Stimulated activated naive B cell treated with anti-CD40 and anti-IgM and Interleukin-4, amounts not matched to agents 10 μg/mL and 1 μg/mL and 100 μg/mL, for 72 hours (primary cell): ENCODE data around the gene KCNQ1OT1.
"Not testable (repeated sequence)": the region's sequence is repeated elsewhere in the genome, so short reads cannot be mapped to it uniquely, and the experiment has no call there.

Experiments used
- ATAC-seq, 2 donors: fragments of 150-1000 bp; cut with Tn5 transposase; replicated peaks; 2 replicates each; pipeline ENCODE4 v1.10.0; 2021; ENCODE audit warnings: moderate library complexity in 1 of 2
- DNase-seq: peaks from one replicate; pipeline ENCODE4 v3.0.0; 2021
- H3K27ac Mint-ChIP-seq: one replicate; pipeline ENCODE4 v1.8.0; 2022; ENCODE audit warnings: mild to moderate bottlenecking, mixed read lengths
- H3K27me3 Mint-ChIP-seq, 2 donors: one replicate each; pipeline ENCODE4 v1.8.0; 2022; ENCODE audit warnings: mixed read lengths in 2 of 2
- H3K36me3 Mint-ChIP-seq, 2 donors: one replicate each; pipeline ENCODE4 v1.8.0; 2022; ENCODE audit warnings: mixed read lengths in 2 of 2, mild to moderate bottlenecking in 1 of 2
- H3K4me1 Mint-ChIP-seq, 2 donors: one replicate each; pipeline ENCODE4 v1.8.0; 2022; ENCODE audit warnings: mixed read lengths in 2 of 2, mild to moderate bottlenecking in 1 of 2
- H3K4me3 Mint-ChIP-seq, 2 donors: one replicate each; pipeline ENCODE4 v1.8.0; 2022; ENCODE audit warnings: mild to moderate bottlenecking in 2 of 2, mixed read lengths in 2 of 2, moderate library complexity in 1 of 2
- H3K9me3 Mint-ChIP-seq, 2 donors: one replicate each; pipeline ENCODE4 v1.8.0; 2022; ENCODE audit warnings: mixed read lengths in 2 of 2, mild to moderate bottlenecking in 1 of 2

Gene KCNQ1OT1

DNA sequence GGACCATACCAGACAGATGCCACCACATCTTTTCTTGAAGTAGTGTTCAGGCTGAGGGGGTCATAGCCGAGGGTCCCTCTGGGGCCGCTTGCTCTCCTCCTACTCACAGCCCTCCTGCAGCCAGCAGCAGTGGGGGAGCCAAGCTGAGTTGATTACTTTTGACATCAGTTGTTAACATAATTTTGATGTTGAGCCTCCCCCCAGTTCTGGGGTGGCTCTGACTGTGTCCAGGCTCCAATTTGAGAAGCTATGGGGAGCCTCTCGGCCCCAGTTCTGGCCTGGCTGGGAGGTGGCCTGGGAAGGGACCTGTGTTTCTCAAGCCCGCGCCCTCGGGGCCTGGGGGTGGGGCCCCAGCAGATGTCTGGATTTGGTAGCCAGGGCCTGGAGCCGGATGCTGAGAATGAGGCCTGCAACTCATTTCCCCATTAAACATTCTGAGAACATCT is 47.9 kb downstream of the KCNQ1OT1 start:
- Mint-ChIP-seq H3K4me1 (peaks cover 0 to 2% of the 10 kb centered on the region in 2 donors), H3K27me3 (no peaks in the 10 kb centered on the region), H3K27ac (no peak overlapping the region)

DNA sequence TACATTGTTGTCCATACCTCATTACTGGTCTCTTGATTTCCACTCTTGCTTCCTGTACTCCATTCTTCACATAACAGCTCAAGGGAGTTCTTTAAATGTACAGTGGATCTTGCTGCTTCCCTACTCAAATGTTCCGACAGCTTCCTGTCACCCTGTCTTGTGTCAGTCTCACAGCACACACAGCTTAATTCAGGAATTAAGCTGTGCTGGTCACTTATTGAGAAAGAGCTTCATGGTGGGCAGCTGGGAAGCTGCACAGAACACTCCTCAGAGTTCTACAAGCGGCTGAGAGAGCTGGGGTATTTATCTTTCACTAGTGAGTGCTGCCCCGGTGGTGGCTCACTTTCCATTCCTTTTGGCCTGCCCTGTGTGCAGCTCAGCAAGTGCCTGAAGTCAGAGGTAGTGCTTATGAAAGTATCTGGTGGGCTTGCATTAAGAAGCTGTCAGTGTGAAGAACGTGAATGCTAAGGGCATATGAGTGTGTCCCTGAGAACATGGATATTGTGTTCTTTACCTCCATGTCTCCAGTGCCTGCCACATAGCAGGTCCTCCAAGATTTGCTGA is 48.7 kb downstream of the KCNQ1OT1 start:
- no peaks in the 10 kb centered on the region for H3K27me3 Mint-ChIP-seq
- peaks cover 31 to 34% of the 10 kb centered on the region in 2 donors for H3K9me3 Mint-ChIP-seq

More for the DNA sequence above, 47.9 kb downstream of the KCNQ1OT1 start:
- ATAC-seq (no peak), DNase-seq (no peak)
- peaks cover 31 to 34% of the 10 kb centered on the region in 2 donors for H3K9me3 Mint-ChIP-seq
- H3K4me3 Mint-ChIP-seq = no peak overlapping the region
- peaks cover 31 to 71% of the 10 kb centered on the region in 2 donors for H3K36me3 Mint-ChIP-seq

DNA sequence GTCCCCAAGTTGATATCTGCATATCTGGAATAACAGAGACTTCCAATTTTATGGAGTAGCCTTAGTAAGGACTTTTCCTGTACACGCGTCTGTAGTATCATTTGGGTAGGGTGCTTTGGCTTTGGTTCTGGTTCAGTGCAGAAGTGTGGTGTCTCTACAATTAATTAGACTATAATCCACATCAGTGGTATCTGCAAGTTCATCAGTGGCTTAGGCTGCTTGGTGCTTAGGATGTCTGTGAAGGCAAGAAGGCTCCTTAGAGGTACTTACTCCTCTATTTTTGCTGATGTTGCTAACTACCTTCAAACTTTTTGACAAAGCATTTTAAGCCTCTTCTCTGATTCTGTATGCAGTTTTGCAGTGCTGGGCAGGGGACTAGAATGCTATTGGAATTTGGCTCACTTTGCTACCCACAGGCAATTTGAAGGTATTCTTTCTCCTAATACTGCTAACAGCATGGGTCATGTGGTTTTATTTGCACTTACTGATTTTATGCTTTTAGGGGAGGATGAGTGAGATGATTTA is 49.4 kb downstream of the KCNQ1OT1 start:
- H3K27me3 Mint-ChIP-seq = no peaks in the 10 kb centered on the region
- DNase-seq = no peak
- H3K9me3 Mint-ChIP-seq = peaks cover 33 to 34% of the 10 kb centered on the region in 2 donors
- peaks cover 0 to 2% of the 10 kb centered on the region in 2 donors for H3K4me1 Mint-ChIP-seq
- ATAC-seq = no peak
- no peak overlapping the region for H3K27ac Mint-ChIP-seq
- H3K4me3 Mint-ChIP-seq = no peak overlapping the region
- H3K36me3 Mint-ChIP-seq = peaks cover 30 to 70% of the 10 kb centered on the region in 2 donors

More for the DNA sequence above, 48.7 kb downstream of the KCNQ1OT1 start:
- ATAC-seq (no peak), DNase-seq (no peak)
- Mint-ChIP-seq H3K4me1 (peaks cover 0 to 2% of the 10 kb centered on the region in 2 donors), H3K27ac (no peak overlapping the region), H3K36me3 (peaks cover 31 to 70% of the 10 kb centered on the region in 2 donors), H3K4me3 (no peak overlapping the region)

DNA sequence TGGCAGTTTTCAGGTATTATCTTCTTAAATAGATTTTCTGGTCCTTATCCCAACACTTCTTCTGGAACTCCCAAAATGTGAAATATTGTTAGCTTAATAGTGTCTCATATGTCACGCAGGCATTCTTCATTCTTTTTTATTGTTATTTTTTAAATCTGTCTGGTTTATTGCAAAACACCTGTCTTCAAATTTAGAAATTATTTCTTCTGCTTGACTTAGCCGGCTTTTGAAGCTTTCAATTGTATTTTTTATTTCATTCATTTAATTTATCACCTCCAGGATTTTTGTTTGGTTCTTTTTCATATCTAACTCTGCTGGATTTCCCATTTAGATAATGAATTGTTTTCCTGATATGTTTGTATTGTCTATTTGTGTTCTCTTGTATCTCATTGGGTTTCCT is 49.9 kb downstream of the KCNQ1OT1 start:
- peaks cover 33 to 75% of the 10 kb centered on the region in 2 donors for H3K36me3 Mint-ChIP-seq
- H3K27ac Mint-ChIP-seq = no peak overlapping the region
- peaks cover 0 to 2% of the 10 kb centered on the region in 2 donors for H3K4me1 Mint-ChIP-seq
- DNase-seq (no peak), ATAC-seq (no peak)
- no peaks in the 10 kb centered on the region for H3K27me3 Mint-ChIP-seq
- H3K9me3 Mint-ChIP-seq = peaks cover 34 to 36% of the 10 kb centered on the region in 2 donors
- H3K4me3 Mint-ChIP-seq = no peak overlapping the region

DNA sequence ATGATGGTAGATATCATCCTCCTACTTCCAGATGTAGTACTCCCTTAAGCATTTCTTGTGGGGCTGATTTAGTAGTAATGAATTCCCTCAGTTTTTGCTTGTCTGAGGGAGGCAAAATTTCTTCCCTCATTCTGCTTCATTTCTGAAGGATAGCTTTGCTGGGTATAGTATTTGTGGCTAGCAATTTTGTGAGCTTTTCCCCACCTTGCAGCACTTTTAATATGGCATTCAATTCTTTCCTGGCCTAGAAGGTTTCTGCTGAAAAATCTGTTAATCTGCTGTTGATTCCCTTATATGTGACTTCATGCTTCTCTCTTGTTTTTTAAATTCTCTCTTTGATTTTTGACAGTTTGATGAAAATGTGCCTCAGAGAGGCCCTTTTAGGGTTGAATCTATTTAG is 50.4 kb downstream of the KCNQ1OT1 start:
- Mint-ChIP-seq H3K9me3 (peaks cover 38 to 40% of the 10 kb centered on the region in 2 donors), H3K27ac (no peak overlapping the region), H3K4me1 (peaks cover 0 to 2% of the 10 kb centered on the region in 2 donors), H3K27me3 (no peaks in the 10 kb centered on the region), H3K4me3 (no peak overlapping the region), H3K36me3 (peaks cover 34 to 75% of the 10 kb centered on the region in 2 donors)
- no peak for ATAC-seq
- no peak for DNase-seq

DNA sequence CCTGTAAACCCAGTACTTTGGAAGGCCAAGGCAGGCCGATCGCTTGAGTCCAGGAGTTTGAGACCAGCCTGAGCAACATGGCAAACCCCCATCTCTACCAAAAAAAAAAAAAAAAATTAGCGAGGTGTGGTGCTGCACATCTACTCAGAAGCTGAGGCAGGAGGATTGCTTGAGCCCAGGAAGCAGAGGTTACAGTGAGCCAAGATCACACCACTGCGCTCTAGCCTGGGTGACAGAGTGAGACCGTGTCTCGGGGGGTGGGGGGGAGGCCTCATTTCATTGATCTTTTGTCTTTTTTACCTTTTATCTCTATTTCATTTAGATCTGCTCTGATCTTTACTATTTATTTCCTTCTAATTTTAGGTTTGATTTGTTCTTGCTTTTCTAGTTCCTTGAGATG is 51.8 kb downstream of the KCNQ1OT1 start:
- Mint-ChIP-seq H3K27me3 (no peaks in the 10 kb centered on the region), H3K4me3 (no peak overlapping the region), H3K9me3 (peaks cover 47 to 53% of the 10 kb centered on the region in 2 donors), H3K4me1 (peaks cover 0 to 2% of the 10 kb centered on the region in 2 donors), H3K36me3 (peaks cover 40 to 84% of the 10 kb centered on the region in 2 donors), H3K27ac (no peak overlapping the region)
- no peak for DNase-seq
- no peak for ATAC-seq

DNA sequence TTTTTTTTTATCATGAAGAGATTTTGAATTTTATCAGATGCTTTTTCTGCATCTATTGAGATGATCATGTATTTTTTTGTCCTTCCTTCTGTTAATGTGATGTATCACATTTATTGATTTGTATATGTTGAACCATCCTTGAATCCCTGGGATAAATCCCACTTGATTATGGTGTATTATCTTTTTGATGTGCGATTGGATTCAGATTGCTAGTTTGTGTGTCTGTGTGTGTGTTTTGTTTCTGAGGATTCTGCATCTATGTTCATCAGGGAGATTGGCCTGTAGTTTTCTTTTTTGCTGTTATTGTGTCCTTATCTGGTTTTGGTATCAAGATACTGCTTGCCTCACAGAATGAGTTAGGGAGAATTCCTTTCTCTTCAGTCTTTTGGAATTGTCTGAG is 52.6 kb downstream of the KCNQ1OT1 start:
- peaks cover 37 to 83% of the 10 kb centered on the region in 2 donors for H3K36me3 Mint-ChIP-seq
- no peak for ATAC-seq
- peaks cover 49 to 58% of the 10 kb centered on the region in 2 donors for H3K9me3 Mint-ChIP-seq
- no peaks in the 10 kb centered on the region for H3K4me1 Mint-ChIP-seq
- no peaks in the 10 kb centered on the region for H3K27me3 Mint-ChIP-seq
- H3K27ac Mint-ChIP-seq = no peak overlapping the region
- no peak for DNase-seq
- no peak overlapping the region for H3K4me3 Mint-ChIP-seq

DNA sequence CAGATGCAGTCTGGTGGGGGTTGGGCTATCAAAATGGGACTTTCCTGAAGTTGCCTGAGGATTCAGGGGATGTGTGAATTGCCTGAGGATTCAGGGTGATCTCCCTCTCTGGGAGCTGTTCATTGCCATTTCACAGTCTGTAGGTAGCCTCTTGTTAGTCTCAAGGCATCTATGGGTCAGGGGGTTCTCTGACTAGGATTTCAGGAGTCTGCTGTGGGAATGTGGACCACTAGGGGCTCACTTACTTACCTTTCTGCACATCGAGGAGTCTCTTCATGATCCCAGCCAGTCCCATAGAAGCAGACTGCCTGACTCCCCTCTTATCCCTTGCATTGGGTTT is 54.0 kb downstream of the KCNQ1OT1 start:
- Mint-ChIP-seq H3K27ac (no peak overlapping the region), H3K9me3 (peaks cover 50 to 66% of the 10 kb centered on the region in 2 donors), H3K27me3 (no peaks in the 10 kb centered on the region), H3K36me3 (peaks cover 38 to 85% of the 10 kb centered on the region in 2 donors), H3K4me3 (no peak overlapping the region), H3K4me1 (no peaks in the 10 kb centered on the region)
- DNase-seq (no peak), ATAC-seq (no peak)

DNA sequence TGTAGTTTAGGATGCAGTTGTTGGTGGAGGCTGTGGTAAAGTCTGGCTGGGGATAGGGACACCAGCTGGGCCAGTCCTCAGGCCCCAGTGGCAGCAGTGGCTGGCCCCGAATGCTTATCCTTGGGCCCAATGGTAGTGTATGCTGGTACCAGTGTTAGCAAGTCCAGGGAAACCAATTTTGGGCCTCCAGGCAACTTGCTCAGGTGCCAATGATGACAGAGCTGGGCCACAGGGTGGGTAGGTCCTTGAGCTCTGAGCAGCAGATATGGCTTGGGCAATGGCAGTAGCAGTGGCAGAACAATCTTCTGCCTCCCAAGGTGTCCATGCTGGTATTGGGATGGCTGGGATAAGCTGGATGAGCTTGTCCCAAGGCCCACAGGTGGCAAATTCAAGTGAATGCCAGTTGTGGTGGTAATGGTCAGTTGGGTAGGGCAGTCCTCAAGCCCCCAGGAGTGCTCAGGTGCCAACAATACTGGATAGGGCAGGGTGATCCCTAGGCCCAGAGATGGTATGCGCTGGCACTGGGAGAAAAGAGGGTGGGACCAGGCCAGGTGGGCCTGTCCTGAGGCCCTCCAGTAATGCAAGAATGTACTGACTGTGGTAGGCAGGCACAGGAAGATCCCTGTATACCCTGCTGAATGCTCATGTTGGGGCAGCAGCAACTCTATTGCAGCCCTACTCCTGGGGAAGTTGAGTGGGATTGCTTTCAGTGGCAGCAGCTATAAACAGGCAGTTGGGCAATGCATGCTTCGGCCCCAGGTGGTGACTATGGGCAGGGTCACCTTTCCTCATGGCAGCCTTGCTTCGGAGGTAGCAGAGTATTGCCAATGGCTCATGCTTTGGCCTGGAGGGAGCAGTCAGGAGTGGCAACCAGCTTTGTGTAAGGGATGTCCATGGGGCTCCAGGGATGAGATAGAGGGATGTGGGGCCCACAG is 54.7 kb downstream of the KCNQ1OT1 start:
- H3K4me3 Mint-ChIP-seq = no peak overlapping the region
- peaks cover 41 to 86% of the 10 kb centered on the region in 2 donors for H3K36me3 Mint-ChIP-seq
- no peak for ATAC-seq
- no peaks in the 10 kb centered on the region for H3K27me3 Mint-ChIP-seq
- no peak overlapping the region for H3K27ac Mint-ChIP-seq
- no peak for DNase-seq
- no peaks in the 10 kb centered on the region for H3K4me1 Mint-ChIP-seq
- peaks cover 52 to 69% of the 10 kb centered on the region in 2 donors for H3K9me3 Mint-ChIP-seq

DNA sequence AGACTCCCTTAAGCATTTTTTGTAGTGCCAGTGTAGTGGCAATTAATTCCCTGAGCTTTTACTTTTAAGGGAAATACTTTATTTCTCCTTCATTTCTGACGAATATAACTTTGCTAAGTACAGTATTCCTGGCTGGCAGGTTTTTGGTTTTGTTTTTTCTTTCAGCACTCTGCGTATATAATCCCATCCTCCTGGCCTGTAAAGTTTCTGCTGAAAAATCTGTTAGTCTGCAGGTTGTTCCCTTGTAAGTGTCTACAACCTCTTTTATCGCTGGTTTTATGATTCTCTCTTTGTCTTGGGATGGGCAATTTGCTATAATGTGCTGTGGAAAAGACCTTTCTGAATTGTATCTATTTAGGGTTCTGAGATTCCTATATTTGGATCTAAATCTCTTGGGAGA is 56.0 kb downstream of the KCNQ1OT1 start:
- Mint-ChIP-seq H3K4me1 (no peaks in the 10 kb centered on the region), H3K4me3 (no peak overlapping the region), H3K27ac (no peak overlapping the region), H3K9me3 (peaks cover 46 to 59% of the 10 kb centered on the region in 2 donors), H3K36me3 (peaks cover 42 to 85% of the 10 kb centered on the region in 2 donors), H3K27me3 (no peaks in the 10 kb centered on the region)
- no peak for ATAC-seq
- no peak for DNase-seq

DNA sequence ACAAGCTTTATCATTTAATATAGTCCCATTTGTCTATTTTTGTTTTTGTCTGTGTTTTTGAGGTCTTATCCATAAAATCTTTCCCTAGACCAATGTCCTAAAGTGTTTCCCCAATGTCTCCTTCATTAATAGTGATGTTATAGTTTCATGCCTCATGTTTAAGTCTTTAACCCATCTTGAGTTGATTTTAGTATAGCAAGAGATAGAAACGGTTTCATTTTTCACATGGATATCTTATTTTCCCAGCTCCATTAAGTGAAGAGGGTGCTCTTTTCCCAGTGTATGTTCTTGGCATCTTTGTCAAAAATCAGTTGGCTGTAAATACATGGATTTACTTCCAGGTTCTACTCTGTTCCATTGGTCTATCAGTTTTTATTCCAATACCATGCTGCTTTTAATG is 58.2 kb downstream of the KCNQ1OT1 start:
- Mint-ChIP-seq H3K4me1 (no peaks in the 10 kb centered on the region), H3K27me3 (no peaks in the 10 kb centered on the region), H3K36me3 (peaks cover 41 to 88% of the 10 kb centered on the region in 2 donors), H3K4me3 (no peak overlapping the region), H3K9me3 (peaks cover 52 to 57% of the 10 kb centered on the region in 2 donors), H3K27ac (no peak overlapping the region)
- ATAC-seq (no peak), DNase-seq (no peak)

DNA sequence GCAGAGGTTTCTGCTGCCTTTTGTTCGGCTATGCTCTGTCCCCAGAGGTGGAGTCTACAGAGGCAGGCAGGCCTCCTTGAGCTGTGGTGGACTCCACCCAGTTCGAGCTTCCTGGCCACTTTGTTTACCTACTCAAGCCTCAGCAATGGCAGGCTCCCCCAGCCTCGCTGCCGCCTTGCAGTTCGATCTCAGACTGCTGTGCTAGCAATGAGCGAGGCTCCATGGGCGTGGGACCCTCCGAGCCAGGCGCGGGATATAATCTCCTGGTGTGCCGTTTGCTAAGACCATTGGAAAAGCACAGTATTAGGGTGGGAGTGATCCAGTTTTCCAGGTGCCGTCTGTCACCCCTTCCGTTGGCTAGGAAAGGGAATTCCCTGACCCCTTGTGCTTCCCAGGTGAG is 60.0 kb downstream of the KCNQ1OT1 start:
- H3K9me3 Mint-ChIP-seq = peaks cover 50 to 54% of the 10 kb centered on the region in 2 donors
- H3K27me3 Mint-ChIP-seq, H3K27ac Mint-ChIP-seq, ATAC-seq, DNase-seq, H3K4me3 Mint-ChIP-seq, H3K4me1 Mint-ChIP-seq: not testable (repeated sequence)
- H3K36me3 Mint-ChIP-seq = peaks cover 37 to 78% of the 10 kb centered on the region in 2 donors

DNA sequence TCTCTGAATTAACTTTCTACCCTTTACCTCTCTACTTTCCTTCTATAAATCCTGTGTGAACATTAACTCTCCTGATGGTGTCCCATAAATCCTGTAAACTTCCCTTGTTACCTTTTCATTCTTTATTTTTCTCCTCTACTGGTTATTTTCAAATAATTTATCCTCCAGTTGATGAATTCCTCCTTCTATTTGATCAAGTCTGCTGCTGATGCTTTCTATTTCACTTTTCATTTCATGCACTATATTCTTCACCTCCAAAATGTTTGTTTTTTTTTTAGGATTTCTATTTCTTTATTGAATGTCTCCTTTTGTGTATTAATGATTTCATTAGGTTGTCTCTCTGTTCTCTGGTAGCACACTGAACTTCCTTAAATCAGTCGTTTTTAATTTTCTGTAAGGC is 68.6 kb downstream of the KCNQ1OT1 start:
- Mint-ChIP-seq H3K36me3 (peaks cover 21 to 62% of the 10 kb centered on the region in 2 donors), H3K27me3 (no peaks in the 10 kb centered on the region), H3K4me3 (no peak overlapping the region), H3K27ac (no peak overlapping the region), H3K9me3 (peaks cover 23 to 32% of the 10 kb centered on the region in 2 donors), H3K4me1 (no peaks in the 10 kb centered on the region)
- no peak for DNase-seq
- no peak for ATAC-seq

DNA sequence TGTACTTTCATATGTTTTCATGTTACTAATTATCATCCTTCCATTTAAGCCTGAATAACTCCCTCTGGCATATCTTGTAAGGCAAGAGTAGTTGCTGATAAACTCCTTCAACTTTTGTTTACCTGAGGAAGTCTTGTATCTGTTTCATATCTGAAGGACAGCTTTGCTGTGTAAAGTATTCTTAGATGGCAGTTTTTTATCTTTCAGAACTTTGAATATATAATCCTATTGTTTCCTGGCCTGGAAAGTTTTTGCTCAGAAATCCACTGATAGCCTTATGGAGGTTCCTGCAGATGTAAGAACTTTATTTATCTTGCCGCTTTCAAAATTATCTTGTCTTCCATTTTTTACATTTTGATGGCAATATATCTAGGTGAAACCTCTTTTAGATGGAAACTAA is 69.1 kb downstream of the KCNQ1OT1 start:
- Mint-ChIP-seq H3K27ac (no peak overlapping the region), H3K36me3 (peaks cover 21 to 59% of the 10 kb centered on the region in 2 donors), H3K9me3 (peaks cover 23 to 32% of the 10 kb centered on the region in 2 donors), H3K4me1 (no peaks in the 10 kb centered on the region), H3K27me3 (no peaks in the 10 kb centered on the region), H3K4me3 (no peak overlapping the region)
- DNase-seq = no peak
- no peak for ATAC-seq
